Loucy (cell line): ENCODE measurements around the gene SAMD1.

Experiments
- H2AFZ ChIP-seq: fragments of 200-600 bp; sonication (generic); 2 replicates; pipeline ENCODE4 v1.6.0; 2016; ENCODE audit warnings: antibody characterized with exemption, mild to moderate bottlenecking, low read length, moderate library complexity
- H3F3A ChIP-seq: fragments of 200-600 bp; 2 replicates; pipeline ENCODE4 v1.6.0; 2016; ENCODE audit warnings: antibody characterized with exemption, low read depth, mild to moderate bottlenecking
- H3K27me3 ChIP-seq: fragments of 200-600 bp; sonication (generic); 2 replicates; pipeline ENCODE4 v1.6.1; 2014; ENCODE audit warnings: low read length, mild to moderate bottlenecking; ENCODE audit not compliant: insufficient read depth, poor library complexity, severe bottlenecking
- H3K36me3 ChIP-seq: fragments of 200-600 bp; sonication (generic); 2 replicates; pipeline ENCODE4 v1.6.1; 2016; ENCODE audit warnings: low read length; ENCODE audit not compliant: insufficient read depth
- H3K4me1 ChIP-seq: fragments of 200-600 bp; sonication (generic); 2 replicates; pipeline ENCODE4 v1.5.1; 2014; ENCODE audit warnings: low read length, mild to moderate bottlenecking; ENCODE audit not compliant: insufficient read depth, poor library complexity, severe bottlenecking
- H3K4me2 ChIP-seq: fragments of 200-600 bp; sonication (generic); 2 replicates; pipeline ENCODE4 v1.6.0; 2014; ENCODE audit warnings: antibody characterized with exemption, low read length, low read depth, mild to moderate bottlenecking; ENCODE audit not compliant: poor library complexity, severe bottlenecking
- H3K4me3 ChIP-seq: fragments of 200-600 bp; sonication (generic); 2 replicates; pipeline ENCODE4 v1.5.1; 2014; ENCODE audit warnings: low read length, mild to moderate bottlenecking, mixed read lengths; ENCODE audit not compliant: poor library complexity, severe bottlenecking
- H3K79me2 ChIP-seq: fragments of 200-600 bp; sonication (generic); 2 replicates; pipeline ENCODE4 v1.6.1; 2014; ENCODE audit warnings: low read length; ENCODE audit not compliant: insufficient read depth
- H3K9ac ChIP-seq: fragments of 200-600 bp; sonication (generic); 2 replicates; pipeline ENCODE4 v1.6.0; 2014; ENCODE audit warnings: mild to moderate bottlenecking, low read depth, low read length, moderate library complexity; ENCODE audit not compliant: poor library complexity, severe bottlenecking
- H3K9me2 ChIP-seq: fragments of 200-600 bp; sonication (generic); replicated peaks from 2 replicates; pipeline ENCODE4 v1.6.1; 2016; ENCODE audit warnings: low read depth, low read length, mixed read lengths
- H3K9me3 ChIP-seq: fragments of 200-600 bp; sonication (generic); 2 replicates; pipeline ENCODE4 v1.6.1; 2014; ENCODE audit warnings: mild to moderate bottlenecking, antibody characterized with exemption, low read length, low read depth; ENCODE audit not compliant: insufficient read depth
- H4K20me1 ChIP-seq: fragments of 200-600 bp; sonication (generic); 2 replicates; pipeline ENCODE4 v1.6.0; 2014; ENCODE audit warnings: antibody characterized with exemption, low read length, mild to moderate bottlenecking; ENCODE audit not compliant: insufficient read depth, poor library complexity, severe bottlenecking
- CTCF ChIP-seq: fragments of 200-600 bp; sonication (generic); conservative IDR thresholded peaks from 2 replicates; pipeline ENCODE4 v1.5.1; 2014; ENCODE audit warnings: mild to moderate bottlenecking, antibody characterized with exemption, low read length
- EZH2phosphoT487 ChIP-seq: fragments of 200-600 bp; IDR thresholded peaks from 2 replicates; pipeline ENCODE4 v1.6.1; 2018; ENCODE audit warnings: antibody characterized with exemption, mild to moderate bottlenecking, moderate library complexity, borderline replicate concordance

Gene SAMD1

GRCh38 chr19:14055396-14055795 is 35.2 kb downstream of the SAMD1 start:
- H3K4me2 ChIP-seq = no peak overlapping the region
- H3K4me1 ChIP-seq = no peaks in the 10 kb centered on the region
- H3K9me3 ChIP-seq = no peaks in the 10 kb centered on the region
- no peaks in the 10 kb centered on the region for H3K9me2 ChIP-seq
- TF ChIP-seq CTCF (no peak), EZH2phosphoT487 (no peak)
- no peak overlapping the region for H3K9ac ChIP-seq
- H3K36me3 ChIP-seq = peaks cover 4% of the 10 kb centered on the region; the same call in 1 of the 2 replicates
- no peak overlapping the region for H2AFZ ChIP-seq
- no peaks in the 10 kb centered on the region for H4K20me1 ChIP-seq
- H3K79me2 ChIP-seq = no peaks in the 10 kb centered on the region
- no peaks in the 10 kb centered on the region for H3F3A ChIP-seq
- no peaks in the 10 kb centered on the region for H3K27me3 ChIP-seq
- no peak overlapping the region for H3K4me3 ChIP-seq

GRCh38 chr19:14054721-14055120 is 35.8 kb downstream of the SAMD1 start:
- H3K9me2 ChIP-seq = no peaks in the 10 kb centered on the region
- H3F3A ChIP-seq = no peaks in the 10 kb centered on the region
- H3K79me2 ChIP-seq = no peaks in the 10 kb centered on the region
- H3K4me1 ChIP-seq = no peaks in the 10 kb centered on the region
- no peaks in the 10 kb centered on the region for H4K20me1 ChIP-seq
- H3K27me3 ChIP-seq = no peaks in the 10 kb centered on the region
- no peak overlapping the region for H3K4me3 ChIP-seq
- H3K9ac ChIP-seq = no peak overlapping the region
- no peak for TF ChIP-seq CTCF
- H2AFZ ChIP-seq = no peak overlapping the region
- peaks cover 6% of the 10 kb centered on the region; the same call in 1 of the 2 replicates for H3K36me3 ChIP-seq
- H3K4me2 ChIP-seq = no peak overlapping the region
- no peaks in the 10 kb centered on the region for H3K9me3 ChIP-seq

GRCh38 chr19:14054099-14054498 is 36.5 kb downstream of the SAMD1 start:
- no peaks in the 10 kb centered on the region for H3K4me1 ChIP-seq
- H4K20me1 ChIP-seq = no peaks in the 10 kb centered on the region
- no peaks in the 10 kb centered on the region for H3K9me2 ChIP-seq
- H3K9ac ChIP-seq = no peak overlapping the region
- H2AFZ ChIP-seq = no peak overlapping the region
- no peaks in the 10 kb centered on the region for H3K9me3 ChIP-seq
- TF ChIP-seq CTCF (no peak), EZH2phosphoT487 (no peak)
- H3K4me3 ChIP-seq = no peak overlapping the region
- peaks cover 6% of the 10 kb centered on the region; the same call in 1 of the 2 replicates for H3K36me3 ChIP-seq
- no peaks in the 10 kb centered on the region for H3K27me3 ChIP-seq
- no peaks in the 10 kb centered on the region for H3F3A ChIP-seq
- no peaks in the 10 kb centered on the region for H3K79me2 ChIP-seq
- no peak overlapping the region for H3K4me2 ChIP-seq
